ENCODE data around the gene ARHGAP22. TPM values are rescaled to one million over a fixed set of nuclear protein-coding genes. Genes with fewer than 3 reads are reported as not detected.

ARHGAP22 gene
- total RNA-seq, 1 donor from 2014 or later, result 6.2 TPM

DNA sequence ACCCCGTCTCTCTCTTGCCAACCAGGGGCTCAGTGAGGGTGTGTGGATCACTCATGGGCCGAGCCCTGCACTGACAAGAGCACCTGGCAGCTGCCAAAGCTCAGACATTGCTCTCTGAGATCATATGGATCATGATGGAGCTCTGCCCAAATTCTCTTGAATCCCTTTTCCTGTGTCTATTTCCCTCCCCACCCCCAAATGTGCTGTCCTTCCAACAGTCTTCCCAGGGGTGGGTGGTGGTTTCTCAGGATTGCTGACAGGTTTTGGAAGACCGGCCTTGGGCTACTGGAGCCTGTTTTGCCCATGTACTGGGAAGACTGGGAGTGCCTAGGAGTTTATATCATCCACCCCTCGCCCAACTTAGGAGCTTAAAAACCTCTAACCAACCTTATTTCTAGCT, 10.5 kb downstream of the ARHGAP22 start:
- peaks cover 6% of the 10 kb centered on the region for H3K36me3 Mint-ChIP-seq (ENCODE audit: low read depth, unreplicated experiment)
- H3K27ac Mint-ChIP-seq (ENCODE audit: unreplicated experiment), result no peak overlapping the region
- peaks cover 19% of the 10 kb centered on the region for H3K4me1 ChIP-seq (ENCODE audit: insufficient read depth, low read length)
- DNase-seq (ENCODE audit: low read depth) (no peak), FAIRE-seq (no peak)
- H3K4me1 Mint-ChIP-seq (ENCODE audit: low read depth, unreplicated experiment), result peaks cover 9% of the 10 kb centered on the region
- H3K9me3 ChIP-seq (ENCODE audit: insufficient read depth, low read depth, low read length), result no peaks in the 10 kb centered on the region
- TF ChIP-seq CTCF (IDR thresholded peaks at IDR 0.05; ENCODE audit: insufficient read depth, low read depth, low read length), result no peak
- TF ChIP-seq EZH2 (IDR thresholded peaks at IDR 0.05; ENCODE audit: insufficient read depth, low read length), result no peak
- no peak overlapping the region for H2AFZ ChIP-seq (ENCODE audit: low read depth, low read length)
- H4K20me1 ChIP-seq (ENCODE audit: insufficient read depth, low read length), result peaks cover 42% of the 10 kb centered on the region
- H3K36me3 ChIP-seq (ENCODE audit: insufficient read depth, low read length), result peaks cover 3% of the 10 kb centered on the region
- H3K9me3 Mint-ChIP-seq (ENCODE audit: unreplicated experiment), result peaks cover 3% of the 10 kb centered on the region
- no peak overlapping the region for H3K4me3 Mint-ChIP-seq (ENCODE audit: unreplicated experiment)
- peaks cover 38% of the 10 kb centered on the region for H3K27me3 Mint-ChIP-seq (ENCODE audit: low read depth, unreplicated experiment)
- H3K27me3 ChIP-seq (ENCODE audit: insufficient read depth, low read length), result no peaks in the 10 kb centered on the region
- peaks cover 95% of the 10 kb centered on the region for H3K79me2 ChIP-seq (ENCODE audit: insufficient read depth, low read length)
- H3K4me2 ChIP-seq (ENCODE audit: low read length), result no peak overlapping the region
- no peak overlapping the region for H3K9ac ChIP-seq (ENCODE audit: low read length)
- no peak overlapping the region for H3K4me3 ChIP-seq (ENCODE audit: insufficient read depth, low read depth, low read length)
- H3K27ac ChIP-seq (ENCODE audit: low read depth, low read length), result no peak overlapping the region

DNA sequence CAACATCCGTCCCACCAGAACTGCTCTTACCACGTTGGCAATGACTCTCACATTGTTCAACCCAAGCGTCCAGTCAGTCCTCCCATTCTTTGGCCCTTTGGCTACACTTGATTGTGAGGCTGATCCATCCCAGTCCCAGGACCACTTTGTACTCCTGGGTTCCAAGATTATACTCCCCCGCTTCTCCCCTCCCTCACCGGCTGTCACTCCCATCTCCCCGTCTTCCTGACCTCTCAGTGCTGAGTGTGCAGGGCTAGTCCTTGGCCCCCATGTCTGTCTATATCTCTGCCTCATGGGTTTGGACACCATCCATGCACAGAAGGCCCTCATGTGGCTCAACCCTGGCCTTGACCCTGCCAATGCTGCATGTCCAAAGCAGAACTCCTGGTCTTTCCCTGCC, 12.5 kb downstream of the ARHGAP22 start:
- DNase-seq (ENCODE audit: low read depth) (no peak), FAIRE-seq (no peak)
- Histone ChIP-seq H3K4me2 (ENCODE audit: low read length) (no peak overlapping the region), H4K20me1 (ENCODE audit: insufficient read depth, low read length) (peaks cover 23% of the 10 kb centered on the region), H3K79me2 (ENCODE audit: insufficient read depth, low read length) (peaks cover 93% of the 10 kb centered on the region), H3K36me3 (ENCODE audit: insufficient read depth, low read length) (peaks cover 7% of the 10 kb centered on the region), H2AFZ (ENCODE audit: low read depth, low read length) (no peak overlapping the region), H3K9me3 (ENCODE audit: insufficient read depth, low read depth, low read length) (no peaks in the 10 kb centered on the region), H3K9ac (ENCODE audit: low read length) (no peak overlapping the region), H3K4me3 (ENCODE audit: insufficient read depth, low read depth, low read length) (no peak overlapping the region), H3K4me1 (ENCODE audit: insufficient read depth, low read length) (peaks cover 30% of the 10 kb centered on the region), H3K27me3 (ENCODE audit: insufficient read depth, low read length) (no peaks in the 10 kb centered on the region), H3K27ac (ENCODE audit: low read depth, low read length) (no peak overlapping the region)
- Mint-ChIP-seq H3K4me1 (ENCODE audit: low read depth, unreplicated experiment) (peaks cover 12% of the 10 kb centered on the region), H3K27ac (ENCODE audit: unreplicated experiment) (no peak overlapping the region), H3K27me3 (ENCODE audit: low read depth, unreplicated experiment) (peaks cover 32% of the 10 kb centered on the region), H3K4me3 (ENCODE audit: unreplicated experiment) (no peak overlapping the region), H3K9me3 (ENCODE audit: unreplicated experiment) (peaks cover 6% of the 10 kb centered on the region), H3K36me3 (ENCODE audit: low read depth, unreplicated experiment) (peaks cover 5% of the 10 kb centered on the region)
- TF ChIP-seq CTCF (IDR thresholded peaks at IDR 0.05; ENCODE audit: insufficient read depth, low read depth, low read length) (no peak), EZH2 (IDR thresholded peaks at IDR 0.05; ENCODE audit: insufficient read depth, low read length) (no peak)

GRCh38 chr10:48590945-48591344, 13.9 kb downstream of the ARHGAP22 start:
- Histone ChIP-seq H3K27ac (ENCODE audit: low read depth, low read length) (no peak overlapping the region), H3K4me1 (ENCODE audit: insufficient read depth, low read length) (peaks cover 30% of the 10 kb centered on the region), H3K4me2 (ENCODE audit: low read length) (no peak overlapping the region), H3K4me3 (ENCODE audit: insufficient read depth, low read depth, low read length) (no peak overlapping the region), H3K9me3 (ENCODE audit: insufficient read depth, low read depth, low read length) (no peaks in the 10 kb centered on the region), H3K79me2 (ENCODE audit: insufficient read depth, low read length) (peaks cover 93% of the 10 kb centered on the region), H3K27me3 (ENCODE audit: insufficient read depth, low read length) (no peaks in the 10 kb centered on the region), H3K9ac (ENCODE audit: low read length) (no peak overlapping the region), H2AFZ (ENCODE audit: low read depth, low read length) (no peak overlapping the region), H4K20me1 (ENCODE audit: insufficient read depth, low read length) (peaks cover 21% of the 10 kb centered on the region), H3K36me3 (ENCODE audit: insufficient read depth, low read length) (peaks cover 12% of the 10 kb centered on the region)
- Mint-ChIP-seq H3K36me3 (ENCODE audit: low read depth, unreplicated experiment) (peaks cover 5% of the 10 kb centered on the region), H3K9me3 (ENCODE audit: unreplicated experiment) (peaks cover 6% of the 10 kb centered on the region), H3K27me3 (ENCODE audit: low read depth, unreplicated experiment) (peaks cover 24% of the 10 kb centered on the region), H3K4me1 (ENCODE audit: low read depth, unreplicated experiment) (peaks cover 10% of the 10 kb centered on the region), H3K4me3 (ENCODE audit: unreplicated experiment) (no peak overlapping the region), H3K27ac (ENCODE audit: unreplicated experiment) (no peak overlapping the region)
- TF ChIP-seq EZH2 (IDR thresholded peaks at IDR 0.05; ENCODE audit: insufficient read depth, low read length), result no peak
- no peak for TF ChIP-seq CTCF (IDR thresholded peaks at IDR 0.05; ENCODE audit: insufficient read depth, low read depth, low read length)
- no peak for DNase-seq (ENCODE audit: low read depth)
- FAIRE-seq, result no peak

All from astrocyte (in vitro differentiated cells and primary cell).